NCI-H2227 treated with DMSO at 0.1 percent for 48 hours (cell line): ENCODE measurements around the gene TCP11L1.
A peak's percentile ranks its signal among the peaks of the same experiment; 100 is the strongest.

Source experiments
- DNase-seq: peaks from one replicate; lab custom pipeline; 2025; lab: John Stamatoyannopoulos, UW

The TCP11L1 gene

DNA sequence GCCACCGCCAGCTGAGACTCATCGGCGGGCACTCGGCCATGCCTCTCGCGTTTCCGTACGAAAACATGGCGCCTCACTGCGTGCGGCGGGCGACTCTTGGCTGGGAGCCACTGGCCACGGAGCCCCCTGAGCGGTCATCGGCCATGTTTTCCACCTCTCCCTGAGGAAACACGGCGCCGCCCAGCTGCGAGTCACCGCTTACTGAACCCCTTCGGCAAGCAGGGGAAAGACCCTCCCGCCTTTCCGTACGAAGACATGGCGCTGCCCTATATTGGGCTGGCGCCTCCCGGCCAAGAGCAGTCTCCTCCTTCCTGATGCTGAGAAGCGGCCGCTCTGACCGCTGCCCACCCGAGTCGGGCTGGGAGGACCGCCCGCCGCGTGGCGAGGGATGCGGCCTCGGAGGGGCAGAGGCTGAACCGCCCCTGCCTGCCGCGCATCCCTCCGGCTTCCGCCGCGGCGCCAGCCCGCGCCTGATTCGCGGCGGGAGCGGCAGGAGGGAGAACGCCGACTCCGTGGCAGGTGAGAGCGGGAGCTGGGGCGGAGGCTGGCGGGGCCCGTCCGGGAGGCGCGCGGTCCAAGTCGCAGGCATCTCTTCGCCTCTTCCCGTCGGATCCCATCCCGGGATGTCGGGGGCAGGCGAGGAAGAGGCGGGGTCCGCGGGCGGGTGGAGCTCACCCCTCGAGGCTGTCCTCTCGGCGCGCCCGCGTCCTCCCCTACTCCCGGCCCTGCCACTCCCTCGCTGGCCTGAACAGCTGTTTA is at the start of gene TCP11L1:
Gene TCP11L1 (plus strand): TSS at position 299 of the 759 bp plus-strand sequence. CDS start 4,202 bp downstream, outside the sequence.
- DNase-seq: peak; percentile 99

GRCh38 chr11:32990481-32990880 is 48.9 kb upstream of the TCP11L1 start:
- no peak for DNase-seq

- no peak for DNase-seq
Observed at GRCh38 chr11:32991427-32991826, 47.9 kb upstream of the TCP11L1 start.

GRCh38 chr11:32991898-32992297 is 47.5 kb upstream of the TCP11L1 start:
- DNase-seq: no peak

- DNase-seq: no peak
Observed at GRCh38 chr11:33000181-33000580, 39.2 kb upstream of the TCP11L1 start.

GRCh38 chr11:33001281-33001680 is 38.1 kb upstream of the TCP11L1 start:
- DNase-seq: no peak

- no peak for DNase-seq
Observed at GRCh38 chr11:33001751-33002542, 37.4 kb upstream of the TCP11L1 start.

- no peak for DNase-seq
Observed at GRCh38 chr11:33005175-33005574, 34.2 kb upstream of the TCP11L1 start.

- DNase-seq: no peak
Observed at GRCh38 chr11:33006010-33006409, 33.4 kb upstream of the TCP11L1 start.

GRCh38 chr11:33013755-33014154 is 25.6 kb upstream of the TCP11L1 start:
- DNase-seq: no peak

DNA sequence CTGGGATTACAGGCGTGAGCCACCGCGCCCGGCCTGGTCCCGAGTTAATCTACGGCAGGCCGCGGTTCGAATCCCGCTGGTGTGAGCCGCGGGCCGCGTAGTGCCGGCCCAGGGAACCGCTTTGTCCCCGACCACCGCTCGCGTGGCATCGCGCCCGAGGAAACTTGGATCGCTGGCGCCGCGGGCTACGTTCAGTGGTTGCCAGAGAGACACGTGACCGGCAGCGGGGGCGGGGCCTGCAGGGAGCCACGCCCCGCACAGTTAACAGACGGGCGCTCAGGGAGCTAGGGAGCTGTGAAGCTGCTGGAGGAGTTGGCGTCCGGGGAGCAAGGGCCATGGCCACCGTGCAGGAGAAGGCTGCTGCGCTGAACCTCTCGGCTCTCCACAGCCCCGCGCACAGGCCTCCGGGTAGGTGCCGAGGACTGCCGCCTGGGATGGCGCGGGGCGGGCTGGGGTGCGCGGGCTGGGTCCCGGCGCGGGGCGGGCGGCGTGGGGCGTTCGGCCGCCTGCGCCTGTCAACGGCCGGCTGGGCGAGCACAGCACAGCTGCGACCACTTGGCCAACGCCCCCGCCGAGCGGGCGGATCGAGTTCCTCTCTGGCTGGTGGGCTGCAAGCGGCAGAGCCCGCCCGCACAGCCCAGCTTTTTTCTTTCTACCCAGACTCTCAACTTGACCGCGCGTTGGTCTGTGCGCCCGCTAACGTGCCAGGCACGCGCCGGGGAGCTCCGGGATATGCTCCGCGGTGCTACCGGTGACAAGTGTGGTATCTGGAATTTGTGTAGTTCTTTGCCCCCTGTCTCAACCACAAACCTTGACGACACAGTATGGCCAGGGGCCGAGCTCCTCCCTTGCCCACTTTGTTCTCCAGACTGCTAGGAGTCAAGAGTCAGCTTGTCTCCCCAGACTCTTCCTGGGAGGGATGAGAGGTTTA is 23.5 kb upstream of the TCP11L1 start, which contains the start of gene DEPDC7:
Gene DEPDC7 (plus strand): TSS at position 258 of the 931 bp plus-strand sequence. CDS start 78 bp downstream, at position 336.
- peak; percentile 94 for DNase-seq

GRCh38 chr11:33016654-33017053 is 22.7 kb upstream of the TCP11L1 start:
- DNase-seq: no peak

GRCh38 chr11:33017478-33017877 is 21.9 kb upstream of the TCP11L1 start:
- no peak for DNase-seq

GRCh38 chr11:33017965-33018364 is 21.4 kb upstream of the TCP11L1 start:
- no peak for DNase-seq

- DNase-seq: no peak
Observed at GRCh38 chr11:33018840-33019239, 20.5 kb upstream of the TCP11L1 start.

DNA sequence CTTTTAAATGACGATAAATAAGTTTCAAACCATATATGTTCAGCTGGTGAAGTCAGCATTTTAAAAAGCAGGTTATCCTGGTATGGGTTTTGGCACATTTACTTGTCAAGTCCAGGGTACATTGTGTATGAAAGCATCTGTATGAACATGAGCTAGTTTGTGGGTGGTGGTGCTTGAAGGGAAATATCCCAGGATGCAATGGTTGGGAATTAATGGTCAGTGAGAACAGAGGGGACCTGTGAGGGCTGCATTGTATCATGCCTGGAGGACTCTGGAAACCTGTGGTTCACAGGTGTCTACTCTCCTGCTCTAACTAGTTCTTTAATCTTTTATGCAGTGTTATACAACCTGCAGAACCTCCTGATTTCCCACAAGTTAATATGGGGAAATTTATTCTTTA is 17.9 kb upstream of the TCP11L1 start:
- no peak for DNase-seq

GRCh38 chr11:33021937-33022336 is 17.4 kb upstream of the TCP11L1 start:
- DNase-seq: no peak

- DNase-seq: no peak
Observed at GRCh38 chr11:33025339-33025722, 14.0 kb upstream of the TCP11L1 start.

DNA sequence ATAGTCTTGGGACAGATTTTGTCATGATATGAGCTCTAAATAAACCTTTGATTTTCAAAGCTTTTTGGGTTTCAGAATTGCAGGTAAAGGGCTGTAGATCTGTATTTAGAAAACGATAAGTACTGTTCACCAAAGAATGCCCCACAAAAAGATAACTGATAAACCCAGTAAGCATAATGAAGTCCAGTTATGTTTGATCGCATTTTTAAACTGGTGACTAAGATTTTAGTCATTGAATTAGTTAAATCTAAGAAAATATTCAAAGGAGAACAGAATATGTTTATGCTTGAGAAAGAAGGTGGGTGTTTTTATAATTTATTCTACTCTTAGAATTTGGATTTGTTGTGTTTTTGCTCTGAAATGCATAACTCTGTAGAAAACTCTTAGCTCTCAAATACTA is 12.1 kb upstream of the TCP11L1 start:
- DNase-seq: no peak

GRCh38 chr11:33027846-33028536 is 11.4 kb upstream of the TCP11L1 start:
- DNase-seq: no peak

GRCh38 chr11:33028537-33028914 is 10.8 kb upstream of the TCP11L1 start:
- no peak for DNase-seq
